ENCODE data around the gene ATXN2. TPM values are rescaled to one million over a fixed set of nuclear protein-coding genes. Genes with fewer than 3 reads are reported as not detected.

Gene ATXN2
- total RNA-seq, 1 experiment from 2014 or later = 10.2 TPM

DNA sequence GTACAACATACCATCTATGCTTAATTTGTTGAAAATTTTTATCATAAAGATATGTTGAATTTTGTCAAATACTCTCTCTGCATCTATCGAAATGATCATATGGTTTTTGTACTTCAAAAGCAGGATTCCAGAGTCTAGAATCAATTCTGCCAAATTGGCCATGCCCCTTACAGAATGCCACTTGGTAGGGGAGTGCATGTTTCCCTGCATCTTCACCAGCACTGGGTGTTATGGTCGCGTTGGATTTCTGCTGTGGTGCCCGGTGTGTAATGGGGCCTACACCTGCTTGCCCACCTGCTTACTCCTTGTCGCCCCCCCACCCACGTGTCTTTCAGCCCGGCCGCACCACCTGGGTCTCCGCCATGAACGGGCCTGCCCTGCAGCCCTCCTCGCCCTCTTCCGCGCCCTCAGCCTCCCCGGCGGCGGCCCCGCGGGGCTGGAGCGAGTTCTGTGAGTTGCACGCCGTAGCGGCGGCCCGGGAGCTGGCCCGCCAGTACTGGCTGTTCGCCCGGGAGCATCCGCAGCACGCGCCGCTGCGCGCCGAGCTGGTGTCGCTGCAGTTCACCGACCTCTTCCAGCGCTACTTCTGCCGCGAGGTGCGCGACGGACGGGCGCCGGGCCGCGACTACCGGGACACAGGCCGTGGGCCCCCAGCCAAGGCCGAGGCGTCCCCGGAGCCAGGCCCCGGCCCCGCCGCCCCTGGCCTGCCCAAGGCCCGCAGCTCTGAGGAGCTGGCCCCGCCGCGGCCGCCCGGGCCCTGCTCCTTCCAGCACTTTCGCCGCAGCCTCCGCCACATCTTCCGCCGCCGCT, 181.1 kb downstream of the ATXN2 start:
- no peak for DNase-seq (ENCODE audit: low spot score)

DNA sequence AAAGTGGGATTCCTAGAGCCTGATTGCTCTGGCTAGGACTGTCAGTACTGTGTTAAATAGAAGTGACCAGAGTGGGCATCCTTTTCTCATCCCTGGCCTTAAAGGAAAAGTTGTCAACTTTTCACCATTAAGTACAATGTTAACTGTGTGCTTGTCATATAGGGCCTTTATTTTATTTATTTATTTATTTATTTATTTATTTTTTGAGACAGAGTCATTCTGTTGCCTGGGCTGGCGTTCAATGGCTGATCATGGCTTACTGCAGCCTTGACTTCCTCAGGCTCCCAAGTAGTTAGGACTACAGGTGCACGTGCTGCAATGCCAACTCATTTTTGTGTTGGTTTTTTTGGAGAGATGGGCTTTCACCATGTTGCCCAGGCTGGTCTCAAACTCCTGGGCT, 181.8 kb downstream of the ATXN2 start:
- no peak for DNase-seq (ENCODE audit: low spot score)

DNA sequence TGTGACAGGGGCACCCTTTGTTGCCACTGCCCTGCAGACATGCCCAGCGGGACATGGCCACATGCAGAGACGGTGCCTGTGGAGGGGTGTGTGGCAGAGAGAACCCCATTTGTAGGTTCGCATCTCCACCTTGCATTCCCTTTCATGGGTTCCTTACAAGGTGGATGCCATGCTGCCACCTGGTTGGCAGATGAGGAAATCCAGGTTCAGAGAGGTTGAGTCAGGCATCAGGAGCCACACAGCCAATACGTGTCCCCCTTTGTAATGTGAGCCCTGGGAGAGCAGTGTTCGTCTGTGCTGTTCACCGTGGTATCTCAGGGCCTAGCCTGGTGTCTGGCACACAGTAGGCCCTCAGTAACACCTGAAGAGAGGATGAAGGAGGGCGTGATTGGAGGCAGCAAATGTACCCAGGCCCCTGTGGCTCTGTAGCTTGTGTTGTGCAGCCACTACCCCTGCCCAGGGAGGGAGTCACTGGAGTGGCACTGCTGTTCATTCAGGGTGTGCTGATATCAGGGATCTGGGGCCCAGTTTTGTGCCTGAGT, 184.3 kb downstream of the ATXN2 start:
- no peak for DNase-seq (ENCODE audit: low spot score)

DNA sequence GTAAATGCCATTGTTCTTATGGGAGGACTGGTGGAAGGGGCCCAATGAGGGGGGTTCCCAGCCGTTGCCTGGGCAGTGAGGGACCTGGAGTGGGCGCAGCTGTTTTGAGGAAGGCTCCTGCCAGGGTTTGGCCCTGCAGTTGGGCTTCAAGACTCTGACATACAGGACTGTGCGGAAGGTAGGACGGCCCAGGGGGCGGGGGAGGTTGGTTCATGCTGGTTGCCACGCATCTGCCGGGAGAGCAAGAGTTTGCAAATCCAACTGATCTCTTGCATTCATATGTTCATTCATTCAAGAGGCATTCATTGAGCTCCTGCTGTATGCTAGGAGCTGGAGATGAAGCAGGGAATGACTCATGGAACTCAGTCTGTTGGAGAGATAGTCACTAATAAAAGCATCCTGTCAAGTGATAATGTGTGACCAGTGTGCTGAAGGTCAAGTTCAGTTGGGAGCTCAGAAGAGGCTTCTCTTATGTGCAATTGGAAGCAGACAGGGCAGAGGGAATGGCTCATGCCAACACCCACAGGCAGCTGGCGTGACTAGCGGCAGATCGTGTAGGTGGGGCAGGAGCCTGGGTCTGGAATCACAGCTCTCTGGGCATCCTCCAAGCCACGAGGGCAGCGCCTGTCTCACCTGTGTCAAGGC, 185.6 kb downstream of the ATXN2 start:
- no peak for DNase-seq (ENCODE audit: low spot score)

DNA sequence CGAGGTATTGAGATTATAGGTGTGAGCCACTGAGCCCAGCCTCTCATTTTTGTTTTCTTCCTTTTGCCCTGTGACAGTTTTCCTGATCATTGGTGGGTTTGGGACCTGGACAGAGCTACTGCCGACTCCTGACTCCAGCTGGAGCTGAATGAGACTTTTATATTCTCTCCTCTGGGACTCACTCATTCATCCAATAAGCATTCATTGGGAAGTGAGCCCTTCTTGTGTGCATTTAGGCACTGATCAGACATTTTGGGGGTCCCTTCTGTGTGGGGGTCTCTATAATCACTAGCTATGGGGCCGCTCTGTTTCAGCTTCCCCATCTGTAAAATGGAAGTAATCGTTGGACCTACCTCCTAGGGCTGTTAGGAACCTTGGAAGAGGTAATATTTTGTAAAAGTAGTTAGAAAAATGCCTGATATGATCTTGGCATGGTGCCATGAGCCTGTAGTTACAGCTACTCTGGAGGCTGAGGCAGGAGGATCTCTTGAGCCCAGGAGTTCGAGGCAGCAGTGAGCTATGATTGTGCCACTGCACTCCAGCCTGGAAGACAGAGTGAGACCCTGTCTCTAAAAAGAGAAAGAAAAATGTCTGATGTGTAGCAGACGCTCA, 186.2 kb downstream of the ATXN2 start:
- DNase-seq (ENCODE audit: low spot score) = no peak

DNA sequence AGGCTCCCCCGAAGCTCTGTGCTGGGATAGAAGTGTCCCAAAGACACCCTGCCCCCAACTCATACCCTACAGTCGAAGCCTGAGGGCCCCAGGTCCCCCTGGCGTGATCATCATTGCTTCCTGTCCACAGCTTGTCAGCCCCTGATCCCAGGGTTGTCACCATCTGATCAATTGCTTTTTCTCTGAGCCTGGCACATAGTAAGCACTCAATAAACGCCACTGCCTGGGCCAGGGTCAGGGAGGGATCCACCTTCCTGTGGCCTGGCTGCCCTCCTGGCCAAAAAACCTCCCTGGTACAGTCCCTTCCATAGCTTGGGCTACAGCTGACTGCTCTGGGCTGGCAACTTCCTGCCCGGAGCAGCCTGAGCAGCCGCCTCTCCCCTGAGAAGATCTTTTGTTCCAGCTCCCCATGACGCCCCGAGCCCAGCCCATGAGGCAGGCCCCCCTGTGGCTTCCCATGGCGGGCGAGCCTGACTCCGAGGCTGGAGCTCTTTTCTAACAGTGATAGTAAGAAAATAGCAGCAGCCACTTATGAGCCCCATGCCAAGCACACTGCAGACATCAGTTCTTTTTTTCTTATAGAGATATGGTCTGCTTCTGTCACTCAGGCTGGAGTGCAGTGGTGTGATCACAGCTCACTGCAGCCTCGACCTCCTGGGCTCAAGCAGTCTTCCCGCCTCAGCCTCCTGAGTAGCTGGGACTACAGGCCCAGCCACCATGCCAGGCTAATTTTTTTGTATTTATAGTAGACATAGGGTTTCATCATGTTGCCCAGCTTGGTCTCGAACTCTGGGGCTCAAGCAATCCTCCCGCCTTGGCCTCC, 186.9 kb downstream of the ATXN2 start:
- no peak for DNase-seq (ENCODE audit: low spot score)

DNA sequence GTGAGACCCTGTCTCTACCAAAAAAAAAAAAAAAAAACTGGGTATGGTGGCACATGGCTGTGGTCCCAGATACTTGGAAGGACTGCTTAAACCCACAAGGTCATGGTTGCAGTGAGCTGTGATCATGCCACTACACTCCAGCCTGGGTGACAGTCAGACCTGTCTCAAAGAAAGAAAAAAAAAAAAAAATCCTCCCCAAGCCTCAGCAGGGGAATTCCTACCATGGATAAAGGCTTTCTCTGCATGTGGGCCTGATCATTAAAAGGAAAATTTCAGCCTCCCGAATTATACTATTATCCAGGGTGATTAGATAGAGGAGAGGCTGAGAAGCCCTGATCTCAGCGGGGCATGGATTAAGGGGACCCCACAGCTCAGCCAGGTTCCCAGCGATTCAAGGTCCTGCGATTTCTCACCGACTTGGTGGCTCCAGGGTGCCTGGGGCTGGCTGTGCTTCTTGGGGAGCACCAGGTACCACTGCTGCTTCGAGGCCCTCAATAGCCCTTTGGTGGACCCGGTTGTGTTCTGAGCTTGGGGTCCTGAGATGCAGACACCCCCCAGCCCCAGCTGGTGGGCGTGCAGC, 187.8 kb downstream of the ATXN2 start:
- DNase-seq (ENCODE audit: low spot score) = no peak

DNA sequence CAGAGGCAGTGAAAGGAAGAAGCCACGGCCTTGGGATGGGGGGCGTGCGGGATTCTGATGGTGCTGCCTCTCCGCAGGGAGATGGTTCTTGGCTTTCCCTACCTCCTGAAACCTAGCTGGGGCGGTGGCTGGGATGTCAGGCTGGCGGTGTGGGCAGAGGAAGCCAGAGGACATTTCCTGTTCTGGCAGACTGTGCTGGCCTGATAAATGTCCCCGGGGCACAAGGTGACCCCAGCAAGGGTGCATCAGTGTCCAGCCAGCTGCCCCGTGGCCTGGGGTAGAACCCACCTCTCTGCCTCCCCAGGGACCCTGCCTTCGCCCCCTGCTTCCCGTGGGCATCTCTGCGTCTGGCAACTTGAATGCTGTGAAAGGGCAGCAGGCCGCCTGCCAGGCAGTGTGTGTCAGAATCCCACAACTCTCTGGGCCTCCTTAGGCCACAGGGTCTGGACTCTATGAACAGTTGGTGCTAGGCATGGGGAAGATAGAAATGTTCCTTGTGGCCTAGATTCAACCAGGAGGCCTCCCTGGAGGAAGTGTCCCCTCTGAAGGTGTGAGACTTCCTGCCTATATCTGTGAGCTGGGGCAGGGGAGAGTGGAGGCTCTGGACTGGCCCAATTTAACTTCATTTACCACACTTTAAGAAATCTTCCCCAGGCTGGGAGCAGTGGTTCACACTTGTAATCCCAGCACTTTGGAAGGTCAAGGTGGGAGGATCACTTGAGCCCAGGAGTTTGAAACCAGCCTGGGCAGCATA, 188.5 kb downstream of the ATXN2 start:
- no peak for DNase-seq (ENCODE audit: low spot score)

DNA sequence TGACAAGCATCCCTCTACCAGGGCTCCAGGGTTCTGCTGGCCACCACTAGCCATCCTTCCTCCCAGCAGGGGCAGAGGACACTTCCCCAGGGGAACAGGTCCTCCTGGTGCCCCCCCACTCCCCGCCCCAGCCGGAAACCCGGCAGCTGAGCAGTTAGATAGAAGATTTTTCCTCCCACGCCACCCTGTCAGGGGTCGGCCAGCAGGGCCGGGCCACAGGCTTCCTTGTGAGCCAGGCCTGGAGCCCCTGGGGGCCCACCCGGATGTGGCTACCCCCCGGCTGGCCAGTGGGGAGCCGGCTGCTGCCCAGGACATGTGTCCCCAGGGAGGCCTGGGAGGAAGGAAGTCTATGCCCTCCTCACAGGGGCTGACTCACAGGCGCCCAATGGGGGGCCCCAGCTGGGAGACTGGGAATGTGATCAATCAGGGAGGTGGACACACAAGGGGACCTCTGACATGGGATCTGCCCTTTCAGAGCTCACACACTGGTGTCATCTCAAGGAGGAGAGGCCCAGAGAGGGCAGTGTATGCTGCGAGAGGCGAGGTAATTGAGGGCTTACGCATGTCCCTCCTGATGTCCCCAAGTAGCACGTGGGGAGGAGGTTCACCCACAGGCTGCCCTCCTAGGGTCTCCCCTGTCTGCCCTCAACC, 189.2 kb downstream of the ATXN2 start:
- peak; percentile 59 for DNase-seq (ENCODE audit: low spot score)

DNA sequence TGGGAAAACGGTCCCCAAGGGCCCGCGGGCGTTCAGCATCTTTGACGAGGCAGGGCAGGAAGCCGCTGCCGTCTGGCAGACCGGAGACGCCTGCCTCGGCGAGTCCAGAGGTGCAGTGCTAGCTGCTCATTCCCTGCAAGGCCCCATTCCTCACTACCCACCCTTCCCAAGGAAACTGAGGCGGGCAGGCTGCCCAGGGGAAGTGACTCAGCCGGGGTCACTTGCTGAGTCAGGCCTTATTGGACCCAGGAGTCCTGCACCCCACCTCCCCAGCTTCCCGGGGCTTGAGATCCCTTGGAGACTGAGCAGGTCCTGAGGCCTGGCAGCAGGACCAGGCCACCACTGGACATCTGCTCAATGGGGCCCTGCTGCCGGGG, 189.7 kb downstream of the ATXN2 start:
- DNase-seq (ENCODE audit: low spot score) = no peak

DNA sequence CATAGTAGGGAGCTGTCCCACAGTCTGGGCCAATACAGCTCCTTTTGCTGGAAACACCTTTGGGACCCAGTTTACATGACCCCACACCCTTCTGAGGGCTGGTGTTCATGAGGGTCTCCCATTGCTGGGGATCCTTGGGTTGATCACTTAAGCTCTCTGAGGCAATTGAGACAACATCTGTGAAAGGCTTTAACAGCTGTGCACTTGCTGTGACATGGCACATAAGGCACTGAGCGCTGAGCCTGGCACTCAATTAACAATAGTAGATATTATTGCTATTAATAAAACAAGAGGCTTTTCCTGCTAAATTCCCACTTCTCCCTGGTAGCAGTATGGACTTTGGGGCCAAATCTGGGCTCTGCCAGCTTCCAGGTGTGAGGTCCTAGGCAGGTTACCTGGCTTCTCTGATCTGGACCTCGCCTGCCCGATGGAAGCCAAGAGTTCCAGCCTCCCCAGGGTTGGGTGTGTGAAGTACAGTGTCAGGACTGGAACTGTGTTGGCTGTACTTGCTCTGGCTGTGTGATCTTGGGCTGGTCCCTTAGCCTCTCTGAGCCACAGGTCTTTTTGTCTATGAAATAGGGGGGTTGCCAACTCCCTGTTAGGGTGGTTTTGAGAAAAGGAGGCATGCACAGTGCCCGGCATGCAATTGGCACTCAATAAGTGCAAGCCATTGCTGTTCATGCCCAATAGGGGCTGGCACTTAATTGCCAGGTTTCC, 190.3 kb downstream of the ATXN2 start:
- DNase-seq (ENCODE audit: low spot score) = no peak

DNA sequence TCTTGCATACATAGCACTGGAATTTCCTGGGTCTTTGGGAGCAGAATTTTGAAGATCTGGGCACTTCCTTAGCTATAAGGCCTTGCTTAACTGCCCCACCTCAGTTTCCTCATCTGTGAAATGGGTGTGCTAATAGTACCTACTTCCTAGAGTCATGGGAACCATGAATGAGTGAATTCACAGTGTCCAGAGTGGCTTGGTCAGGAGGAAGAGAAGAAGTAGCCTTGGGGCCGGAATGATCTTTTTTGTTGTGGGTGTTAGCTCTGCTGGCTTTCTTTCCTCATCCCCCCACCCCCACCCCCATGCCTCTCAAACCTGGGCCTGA, 191.0 kb downstream of the ATXN2 start:
- DNase-seq (ENCODE audit: low spot score) = no peak

DNA sequence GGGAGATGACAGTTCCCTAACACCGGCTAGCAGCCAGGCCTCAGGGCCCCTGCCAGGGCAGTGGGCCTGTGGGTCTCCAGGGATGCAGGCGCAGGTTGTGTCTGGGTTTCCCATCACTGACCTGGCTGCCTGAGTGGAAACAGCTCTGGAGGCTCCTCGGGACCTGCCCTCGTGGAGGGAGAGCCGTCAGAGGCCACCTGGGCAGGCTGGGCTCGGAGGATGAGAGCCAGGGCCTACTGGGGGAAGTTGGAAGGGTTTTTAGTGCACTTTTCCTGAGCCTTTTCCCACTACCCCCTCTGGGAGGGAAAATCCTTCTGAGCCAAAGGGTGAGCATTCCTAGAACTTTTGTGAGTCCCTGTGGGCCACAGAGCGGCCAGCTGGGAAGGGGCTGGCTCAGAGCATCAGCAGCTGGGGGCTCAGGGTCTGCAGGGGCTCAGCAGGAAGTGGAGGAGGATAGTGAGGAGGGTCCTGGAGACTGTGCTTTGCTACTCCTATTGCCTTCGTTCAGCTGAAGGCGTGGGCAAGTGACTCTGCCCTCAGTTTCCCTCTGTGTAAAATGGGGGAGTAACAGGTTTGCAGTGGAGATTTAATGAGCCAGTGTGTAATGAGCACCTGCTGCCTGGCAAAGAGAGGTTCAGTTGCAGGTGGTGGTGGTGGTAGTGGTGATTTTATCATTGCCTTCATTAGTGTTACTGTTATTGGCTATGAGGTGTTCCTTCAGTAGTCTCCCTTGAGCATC, 191.6 kb downstream of the ATXN2 start:
- no peak for DNase-seq (ENCODE audit: low spot score)

DNA sequence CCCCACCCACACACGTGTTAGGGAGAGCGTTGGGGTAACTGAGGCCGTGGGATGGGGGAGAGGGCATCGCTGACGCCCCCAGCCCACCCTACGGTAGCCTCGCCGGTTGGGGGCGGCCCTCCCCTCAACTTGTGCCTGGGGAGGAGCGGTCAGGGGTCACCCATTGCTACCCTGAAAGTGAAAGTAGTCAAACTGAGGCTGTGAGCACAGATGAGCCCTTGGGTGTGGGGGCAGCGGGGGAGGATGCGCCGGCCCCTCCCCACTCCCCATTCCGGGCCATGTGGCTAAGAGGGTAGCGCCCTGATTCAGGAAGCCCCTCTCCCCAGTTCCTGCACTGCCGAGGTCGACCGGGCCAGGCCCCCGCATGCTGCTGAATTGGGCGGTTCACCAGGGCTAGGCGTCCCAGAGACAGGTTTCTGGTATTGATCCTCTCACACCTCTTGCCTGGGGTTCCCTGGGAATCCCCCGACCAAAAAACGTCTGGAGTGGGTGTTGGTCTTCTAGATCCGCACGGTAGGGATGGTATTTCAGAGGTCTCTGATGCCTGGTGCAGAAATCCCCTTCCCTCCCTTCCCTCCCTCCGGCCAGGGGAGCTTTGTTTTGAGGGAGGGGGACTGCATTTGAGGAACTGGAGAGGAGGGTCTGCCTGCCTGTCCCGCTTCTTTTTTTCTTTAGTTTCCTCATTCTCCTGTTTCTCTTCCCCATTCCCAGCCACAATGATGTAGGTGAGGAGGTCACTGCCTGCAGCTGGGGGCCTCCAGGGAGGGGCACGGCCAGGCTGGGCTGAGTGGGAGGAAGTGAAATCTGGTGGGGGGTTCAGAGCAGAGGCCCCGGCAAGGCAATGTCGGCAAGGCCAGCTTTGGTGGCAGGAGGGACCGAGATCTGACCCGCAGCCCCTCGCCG, 192.4 kb downstream of the ATXN2 start:
- no peak for DNase-seq (ENCODE audit: low spot score)

DNA sequence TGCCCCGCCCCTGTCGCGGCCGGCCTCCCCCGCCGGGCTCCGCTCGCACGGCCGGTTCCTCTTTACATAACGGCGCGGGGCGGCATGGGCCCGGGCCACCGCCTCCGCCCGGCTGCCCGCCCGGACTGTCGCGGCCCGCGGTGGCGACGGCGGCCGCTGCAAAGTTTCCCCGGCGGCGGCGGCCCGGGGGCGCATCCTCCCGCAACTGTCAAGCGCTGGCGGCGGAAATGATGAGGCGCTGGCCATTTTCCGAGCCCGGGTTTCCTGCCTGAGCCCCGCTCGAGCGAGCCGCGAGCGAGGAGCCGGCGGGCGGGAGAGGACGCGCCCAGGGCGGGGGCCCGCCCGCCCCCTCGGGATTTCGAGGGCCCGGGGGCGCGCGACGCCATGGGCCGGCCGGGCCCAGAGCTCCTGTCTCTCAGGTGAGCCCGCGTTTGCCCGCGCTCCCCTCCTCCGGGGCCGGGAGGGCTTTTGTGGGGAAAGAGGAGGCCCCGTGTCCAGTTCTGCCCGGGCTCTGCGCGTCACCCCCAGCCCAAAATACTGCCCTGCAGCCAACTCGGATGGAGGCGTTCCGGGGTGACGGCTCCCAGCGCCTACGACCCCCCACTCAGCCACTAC, 193.1 kb downstream of the ATXN2 start, which contains the start of gene SH2B3:
Gene SH2B3 (plus strand): TSS at position 65 of the 615 bp plus-strand sequence. CDS start 12,223 bp downstream, outside the sequence.
- DNase-seq (ENCODE audit: low spot score) = no peak

DNA sequence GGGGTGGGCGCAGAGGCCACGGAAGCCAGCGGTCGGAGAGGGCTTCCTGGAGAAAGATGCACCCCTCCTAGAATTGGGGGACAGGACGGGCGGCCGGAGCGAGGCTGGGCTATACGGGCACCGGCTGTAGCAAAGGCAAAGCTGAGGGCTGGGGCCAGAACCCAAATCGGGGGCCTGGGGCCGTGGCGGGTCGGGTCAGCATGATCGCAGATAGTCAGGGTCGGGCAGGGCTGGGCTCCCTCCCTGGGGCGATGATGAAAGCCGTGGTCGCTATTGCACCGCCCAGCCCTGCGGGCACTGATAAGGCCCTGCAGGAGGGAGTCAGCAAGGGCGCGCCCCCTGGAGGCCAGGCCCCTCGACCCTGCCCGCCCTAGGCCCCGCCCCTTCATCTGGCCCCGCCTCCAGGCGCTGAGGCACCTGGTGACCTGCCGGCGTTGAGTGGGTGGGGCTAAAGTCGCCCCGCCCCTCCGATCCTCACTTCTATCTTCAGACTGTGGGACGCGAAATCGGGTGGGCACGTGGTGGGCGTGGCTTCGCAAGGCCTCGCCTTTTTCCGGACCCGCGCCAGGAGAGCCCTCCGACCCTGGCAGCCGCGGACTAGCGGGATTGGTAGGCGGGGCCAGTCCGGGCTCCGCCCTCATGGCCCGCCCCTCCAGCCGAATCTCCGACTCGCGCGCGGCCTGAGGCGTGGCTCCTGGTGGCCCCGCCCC, 193.8 kb downstream of the ATXN2 start:
- peak; percentile 90 for DNase-seq (ENCODE audit: low spot score)

Measured in H4 (cell line).